ENCODE results near the gene NRF1.
A peak's percentile ranks its signal among the peaks of the same experiment; 100 is the strongest.
"Not testable (repeated sequence)": the region's sequence is repeated elsewhere in the genome, so short reads cannot be mapped to it uniquely, and the experiment has no call there.

NRF1 gene

DNA sequence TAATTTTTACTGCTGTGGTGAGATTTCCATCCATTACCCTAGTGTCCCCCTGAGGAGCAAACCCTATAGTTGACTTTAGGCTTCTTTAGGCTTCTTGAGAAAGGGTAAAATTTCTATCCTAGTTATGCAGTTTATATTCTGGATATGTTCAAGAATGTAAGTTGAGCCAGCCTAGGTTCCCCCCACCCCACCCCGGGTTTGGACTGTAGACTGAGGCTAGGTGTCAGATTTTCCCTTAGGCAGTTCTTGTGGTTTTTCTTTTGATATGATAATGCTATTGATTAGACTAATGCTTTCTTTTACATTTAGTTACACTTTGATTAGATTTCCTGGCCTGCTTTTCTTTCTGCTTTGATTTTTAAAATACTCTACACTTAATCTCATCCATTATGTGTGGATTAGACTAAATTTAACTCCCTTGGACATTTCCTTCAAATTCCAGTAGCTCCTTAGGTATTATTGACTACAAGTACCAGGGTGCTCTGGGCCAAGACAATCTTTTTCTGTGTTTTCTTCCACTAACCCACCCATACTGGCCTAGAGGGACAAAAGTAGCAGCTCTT is 37.7 kb downstream of the NRF1 start:
- DNase-seq: no peak

- no peak for DNase-seq
Observed at GRCh38 chr7:129650056-129650758, 38.7 kb downstream of the NRF1 start.

DNA sequence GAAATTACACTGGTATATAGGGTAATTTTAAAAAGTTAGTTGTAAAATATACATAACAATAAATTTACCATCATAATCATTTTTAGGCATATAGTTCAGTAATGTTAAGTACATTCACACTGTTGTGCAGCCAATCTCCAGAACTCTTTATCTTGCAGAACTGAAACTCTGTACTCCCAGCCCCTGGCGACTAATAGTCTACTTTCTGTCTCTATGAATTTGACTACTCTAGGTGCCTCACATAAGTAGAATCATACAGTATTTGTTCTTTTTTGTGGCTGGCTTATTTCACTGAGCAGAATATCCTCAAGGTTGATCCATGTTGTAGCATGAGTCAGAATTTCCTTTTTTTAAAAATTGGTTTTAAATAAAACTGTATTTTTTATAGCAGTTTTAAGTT is 41.4 kb downstream of the NRF1 start:
- no peak for DNase-seq

DNA sequence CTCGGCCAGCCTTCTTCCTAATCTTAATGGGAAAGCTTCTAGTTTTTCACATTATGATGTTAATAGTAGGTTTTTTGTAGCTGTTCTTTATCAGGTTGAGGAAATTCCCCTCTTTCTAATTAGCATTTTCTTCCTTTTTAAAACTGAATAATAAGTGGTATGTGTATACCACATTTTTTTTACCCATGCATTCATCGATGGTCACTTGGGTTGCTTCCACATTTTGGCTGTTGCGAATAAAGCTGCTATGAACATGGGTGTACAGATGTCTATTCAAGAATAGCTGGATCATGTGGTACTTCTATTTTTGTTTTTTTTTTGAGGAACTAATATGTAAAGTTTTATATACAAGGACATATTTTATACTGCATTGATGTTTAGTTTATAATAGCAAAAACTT is 44.3 kb downstream of the NRF1 start:
- no peak for DNase-seq

GRCh38 chr7:129657363-129657762 is 45.8 kb downstream of the NRF1 start:
- no peak for DNase-seq

- DNase-seq: not testable (repeated sequence)
Observed at GRCh38 chr7:129659907-129660306, 48.4 kb downstream of the NRF1 start.

DNA sequence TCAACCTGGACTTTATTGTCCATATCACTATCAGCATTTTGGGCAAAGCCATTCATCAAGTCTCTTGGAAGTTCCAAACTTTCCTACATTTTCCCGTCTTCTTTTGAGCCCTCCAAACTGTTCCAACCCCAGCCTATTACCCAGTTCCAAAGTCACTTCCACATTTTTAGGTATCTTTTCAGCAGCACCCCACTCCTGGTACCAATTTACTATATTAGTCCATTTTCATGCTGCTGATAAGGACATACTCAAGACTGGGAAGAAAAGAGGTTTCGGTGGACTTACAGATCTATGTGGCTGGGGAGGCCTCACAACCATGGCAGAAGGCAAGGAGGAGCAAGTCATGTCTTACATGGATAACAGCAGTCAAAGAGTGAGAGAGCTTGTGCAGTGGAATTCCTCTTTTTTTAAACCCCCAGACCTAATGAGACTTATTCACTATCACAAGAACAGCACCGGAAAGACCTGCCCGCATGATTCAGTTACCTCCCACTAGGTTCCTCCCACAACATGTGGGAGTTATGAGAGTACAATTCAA is 50.2 kb downstream of the NRF1 start:
- DNase-seq: no peak

DNA sequence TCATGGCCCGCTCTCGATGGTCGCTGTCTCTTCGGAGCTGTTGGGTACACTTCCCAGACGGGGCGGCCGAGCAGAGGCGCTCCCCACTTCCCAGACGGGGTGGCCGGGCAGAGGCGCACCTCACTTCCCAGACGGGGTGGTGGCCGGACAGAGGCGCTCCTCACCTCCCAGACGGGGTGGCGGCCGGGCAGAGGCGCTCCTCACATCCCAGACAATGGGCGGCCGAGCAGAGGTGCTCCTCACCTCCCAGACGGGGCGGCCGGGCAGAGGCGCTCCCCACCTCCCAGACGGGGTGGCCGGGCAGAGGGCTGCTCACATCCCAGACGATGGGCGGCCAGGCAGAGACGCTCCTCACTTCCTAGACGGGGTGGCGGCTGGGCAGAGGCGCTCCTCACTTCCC is 51.7 kb downstream of the NRF1 start:
- not testable (repeated sequence) for DNase-seq

- DNase-seq: peak; percentile 62
Observed at GRCh38 chr7:129664029-129665012, 52.8 kb downstream of the NRF1 start.

DNA sequence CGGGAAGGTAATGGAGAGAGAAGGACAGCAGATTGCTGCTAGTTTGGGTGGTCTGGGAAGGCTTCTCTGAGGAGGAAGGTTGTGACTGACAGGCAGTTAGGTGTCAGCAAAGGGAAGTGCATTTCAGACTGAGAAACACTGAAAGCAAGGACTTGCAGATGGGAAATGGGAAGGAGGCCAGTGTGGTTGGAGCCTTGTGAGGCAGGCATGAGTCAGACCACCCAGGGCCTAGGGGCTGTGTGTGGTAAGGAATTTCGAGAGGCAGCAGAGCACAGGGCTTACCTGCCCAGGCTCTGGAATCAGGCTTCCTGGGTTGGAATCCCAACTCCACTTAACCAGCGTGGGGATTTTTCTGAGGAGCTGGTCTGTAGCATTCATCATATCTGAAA is 53.5 kb downstream of the NRF1 start:
- no peak for DNase-seq

DNA sequence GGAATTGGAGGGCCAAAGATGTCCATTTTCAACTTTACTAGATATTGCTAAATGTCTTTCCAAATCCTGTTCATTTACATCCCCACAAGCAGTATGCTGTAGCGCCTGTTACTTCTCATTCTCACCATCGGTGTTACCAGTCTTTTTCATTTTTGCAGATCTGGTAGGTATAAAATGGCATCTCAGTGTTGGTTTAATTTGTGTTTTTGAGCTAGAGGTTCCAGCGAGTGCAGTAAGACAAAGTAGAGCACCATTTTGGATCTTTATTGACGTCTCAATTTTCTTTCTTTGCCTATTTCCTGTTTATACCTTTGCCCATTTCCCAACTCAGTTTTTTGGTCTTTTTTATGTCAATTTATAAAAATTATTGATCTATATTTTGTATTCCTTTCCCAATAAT is 55.6 kb downstream of the NRF1 start:
- DNase-seq: no peak

GRCh38 chr7:129667551-129667950 is 56.0 kb downstream of the NRF1 start:
- DNase-seq: no peak

- no peak for DNase-seq
Observed at GRCh38 chr7:129669901-129670300, 58.4 kb downstream of the NRF1 start.

GRCh38 chr7:129670656-129671055 is 59.1 kb downstream of the NRF1 start:
- no peak for DNase-seq

DNA sequence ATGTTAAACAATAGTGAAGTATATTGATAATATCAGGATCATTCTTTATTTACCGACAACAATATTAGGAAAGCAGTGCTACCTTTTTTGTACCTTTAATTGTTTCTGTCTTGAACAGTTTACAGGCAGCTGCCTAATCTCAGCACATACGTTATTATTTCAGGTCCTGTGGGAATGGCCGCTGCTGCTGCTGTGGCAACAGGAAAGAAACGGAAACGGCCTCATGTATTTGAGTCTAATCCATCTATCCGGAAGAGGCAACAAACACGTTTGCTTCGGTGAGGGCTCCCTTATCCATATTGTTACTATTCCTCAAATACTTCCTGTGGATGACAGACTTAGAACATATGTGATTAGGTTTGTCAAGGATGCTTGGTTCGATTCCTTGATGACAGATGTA is 59.7 kb downstream of the NRF1 start:
- no peak for DNase-seq

DNA sequence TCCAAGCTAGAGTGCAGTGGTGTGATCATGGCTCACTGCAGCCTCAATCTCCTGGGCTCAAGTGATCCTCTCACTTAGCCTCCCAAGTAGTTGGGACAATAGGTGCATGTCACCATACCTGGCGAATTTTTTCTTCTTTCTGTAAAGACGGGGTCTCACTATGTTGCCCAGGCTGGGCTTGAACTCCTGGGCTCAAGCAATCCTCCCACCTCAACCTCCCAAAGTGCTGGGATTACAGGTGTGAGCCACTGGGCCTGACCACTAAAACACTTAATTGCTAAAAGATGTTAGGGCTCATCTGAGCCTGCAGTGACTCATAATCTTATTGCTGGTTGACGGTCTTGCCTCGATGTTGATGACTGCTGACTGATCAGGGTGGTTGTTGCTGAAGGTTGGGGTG is 63.0 kb downstream of the NRF1 start:
- DNase-seq: not testable (repeated sequence)

DNA sequence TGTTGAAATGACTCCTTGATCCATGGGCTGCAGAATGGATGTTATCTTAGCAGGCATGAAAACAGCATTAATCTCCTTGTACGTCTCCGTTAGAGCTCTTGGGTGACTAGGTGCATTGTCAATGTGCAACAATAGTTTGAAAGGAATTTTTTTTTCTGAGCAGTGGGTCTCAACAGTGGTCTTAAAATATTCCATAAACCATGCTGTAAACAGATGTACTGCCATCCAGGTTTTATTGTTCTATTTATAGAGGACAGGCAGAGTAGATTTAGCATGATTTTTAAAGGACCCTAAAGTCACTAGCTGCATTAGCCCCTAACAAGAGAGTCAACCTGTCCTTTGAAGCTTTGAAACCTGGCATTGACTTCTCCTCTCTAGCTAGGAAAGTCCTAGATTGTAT is 64.0 kb downstream of the NRF1 start:
- DNase-seq: no peak

GRCh38 chr7:129676017-129676897 is 64.7 kb downstream of the NRF1 start:
- DNase-seq: no peak

- no peak for DNase-seq
Observed at GRCh38 chr7:129677796-129678195, 66.3 kb downstream of the NRF1 start.

DNA sequence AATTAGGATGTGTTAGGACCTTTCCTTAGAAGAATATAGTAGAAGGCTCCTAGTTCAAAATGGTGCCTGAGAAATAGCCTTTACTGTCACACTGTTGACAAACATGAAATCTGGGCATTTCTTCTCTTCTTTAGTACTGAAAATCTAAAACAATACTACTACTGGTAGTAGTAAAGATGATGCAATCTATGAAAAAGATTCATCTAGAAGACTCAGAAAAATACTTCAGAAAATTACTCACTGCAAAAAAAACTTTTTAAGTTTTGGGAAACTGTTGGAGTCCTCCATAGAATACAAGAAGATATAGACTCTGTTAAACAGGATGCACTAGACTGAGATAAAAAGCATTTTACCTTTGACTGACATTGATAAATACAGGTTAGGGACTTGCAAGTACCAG is 67.1 kb downstream of the NRF1 start:
- DNase-seq: no peak

- DNase-seq: no peak
Observed at GRCh38 chr7:129680400-129680799, 68.9 kb downstream of the NRF1 start.

DNA sequence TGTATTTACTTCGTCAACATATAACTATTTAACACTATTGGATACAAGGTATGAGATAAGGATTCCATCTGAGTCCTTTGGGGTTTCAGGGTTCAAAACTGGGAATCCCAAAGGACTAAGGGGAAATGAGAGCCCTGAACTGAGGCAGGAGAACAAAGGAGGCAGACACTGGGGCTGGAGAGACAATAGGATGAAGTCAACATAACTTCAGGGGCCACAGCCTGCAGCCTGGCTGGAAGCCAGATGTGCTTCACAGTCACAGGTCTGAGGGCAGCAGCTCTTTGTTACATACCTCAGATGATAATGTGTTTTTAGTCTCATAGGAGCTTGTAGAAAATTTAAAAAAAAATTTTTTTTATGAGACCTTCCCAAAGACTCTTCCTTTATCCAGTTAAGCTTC is 73.3 kb downstream of the NRF1 start:
- peak; percentile 15 for DNase-seq

DNA sequence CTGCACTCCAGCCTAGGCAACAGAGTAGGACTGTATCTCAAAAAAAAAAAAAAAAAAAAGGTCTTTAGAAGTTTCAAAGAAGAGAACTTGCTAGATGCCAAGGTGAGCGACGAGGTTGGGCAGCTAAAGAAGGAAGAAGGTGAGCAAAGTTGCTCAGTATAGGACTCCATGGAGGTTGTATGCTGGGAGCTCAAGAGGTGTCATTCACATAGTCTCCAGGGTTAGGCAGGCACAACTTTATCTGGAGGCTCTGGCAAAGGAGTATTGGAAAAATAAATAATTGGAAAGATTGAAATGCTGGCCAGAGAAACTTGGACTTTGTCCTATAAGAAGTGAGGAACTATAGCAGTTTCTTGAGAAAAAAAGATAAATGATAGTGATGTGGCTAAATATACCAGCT is 74.5 kb downstream of the NRF1 start:
- no peak for DNase-seq
